ENCODE results near the gene TEKT2. TPM values are rescaled to one million over a fixed set of nuclear protein-coding genes. Genes with fewer than 3 reads are reported as not detected.

Gene TEKT2
- total RNA-seq, 1 donor from 2014 or later = 2.1 TPM

DNA sequence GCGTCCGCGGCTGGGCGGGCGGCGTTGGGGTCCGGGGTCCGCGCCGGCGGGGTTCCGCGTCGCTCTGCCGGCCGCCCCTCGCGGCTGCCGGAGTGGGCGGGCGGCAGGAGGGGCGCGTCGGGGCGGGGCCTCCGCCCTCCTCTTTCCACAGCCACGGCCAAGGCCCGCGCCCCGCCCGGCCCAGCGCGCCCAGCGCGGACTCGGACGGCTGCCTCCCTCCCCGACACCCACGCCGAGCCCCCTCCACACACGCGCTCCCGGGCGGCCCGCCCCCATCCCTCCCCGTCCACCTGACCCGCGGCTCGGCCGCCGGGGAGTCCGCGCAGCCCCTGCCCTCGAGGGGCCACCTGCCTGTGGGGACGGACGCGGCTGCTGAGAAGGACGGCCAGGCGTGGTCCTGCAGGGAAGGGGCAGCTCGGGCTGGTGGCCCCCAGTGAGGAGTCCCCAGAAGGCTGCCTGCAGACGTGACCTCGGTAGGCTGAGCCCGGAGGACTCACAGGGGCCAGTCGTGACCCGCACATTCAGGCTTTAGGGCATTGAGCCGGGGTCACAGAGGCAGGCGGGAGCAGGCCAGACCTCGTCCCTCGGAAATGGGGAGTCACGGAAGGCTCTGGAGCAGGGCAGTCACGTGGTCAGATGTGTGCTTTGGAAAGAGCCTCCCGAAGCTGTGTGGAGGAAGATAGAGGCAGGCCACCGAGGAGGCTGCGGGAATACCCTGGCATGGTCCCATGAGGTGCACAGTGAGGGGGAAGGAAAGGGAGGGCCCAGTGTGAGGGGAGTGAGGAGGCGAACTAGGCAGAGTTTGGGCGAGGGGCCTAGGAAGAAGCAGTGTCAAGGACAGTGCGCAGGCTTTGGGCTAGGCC, 41.5 kb downstream of the TEKT2 start, which contains the start of gene COL8A2:
COL8A2 (minus strand) TSS at position 94 of the 863 bp plus-strand sequence. CDS start 24,980 bp downstream, outside the sequence.
- Histone ChIP-seq H3K36me3 (ENCODE audit: control insufficient read depth in 3 of 3, insufficient read depth in 3 of 3, low read length in 3 of 3) (no peaks in the 10 kb centered on the region), H3K27ac (ENCODE audit: low read depth, low read length) (no peak within 1 kb of the TSS), H3K9ac (ENCODE audit: low read depth in 1 of 3, low read length in 3 of 3) (peak within 1 kb of the TSS in 2 of 3 donors; percentile 33 to 50), H3K4me3 (ENCODE audit: low read length in 3 of 3) (peak within 1 kb of the TSS in 2 of 3 donors; percentile 22 to 43), H3K27me3 (ENCODE audit: control insufficient read depth in 3 of 3, insufficient read depth in 3 of 3, low read length in 3 of 3) (peaks cover 19% of the 10 kb centered on the region in 3 donors), H3K4me1 (ENCODE audit: control insufficient read depth in 3 of 3, insufficient read depth in 3 of 3, low read length in 3 of 3) (peaks cover 2 to 5% (median 3%) of the 10 kb centered on the region in 3 donors), H3K9me3 (ENCODE audit: control insufficient read depth in 3 of 3, low read length in 3 of 3) (no peaks in the 10 kb centered on the region)

DNA sequence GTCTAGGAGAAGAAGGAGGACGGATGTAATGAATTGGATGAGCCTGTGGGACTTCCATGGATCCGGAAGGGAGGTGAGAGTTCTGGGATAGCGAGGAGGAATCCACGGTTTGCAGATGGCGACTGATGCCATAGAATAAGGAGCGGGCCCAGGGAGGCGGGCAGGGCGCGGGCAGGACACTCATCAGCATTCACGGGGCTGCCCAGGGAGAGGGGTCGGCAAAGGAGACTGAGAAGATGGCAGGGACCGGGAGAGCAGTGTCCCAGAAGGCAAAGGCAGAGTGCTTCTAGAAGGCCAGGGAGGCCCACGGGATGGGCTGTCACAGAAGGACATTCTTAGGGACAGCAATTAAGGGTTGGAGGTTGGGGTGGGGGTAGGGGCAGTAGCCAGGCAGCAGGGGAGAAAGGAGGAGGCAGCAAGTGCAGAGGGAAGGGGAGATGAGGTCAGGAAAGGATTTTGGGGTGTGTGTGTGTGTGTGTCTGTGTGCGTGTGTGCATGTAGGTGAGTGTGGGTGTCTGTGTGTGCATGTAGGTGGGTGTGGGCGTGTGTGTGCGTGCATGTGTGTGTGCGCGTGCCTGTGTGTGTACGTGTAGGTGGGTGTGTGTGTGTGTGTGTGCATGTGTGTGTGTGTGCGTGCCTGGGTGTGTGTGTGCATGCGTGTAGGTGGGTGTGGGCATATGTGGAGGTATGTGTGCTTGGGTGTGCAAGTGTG, 42.3 kb downstream of the TEKT2 start:
- peaks cover 2 to 5% (median 3%) of the 10 kb centered on the region in 3 donors for H3K4me1 ChIP-seq (ENCODE audit: control insufficient read depth in 3 of 3, insufficient read depth in 3 of 3, low read length in 3 of 3)
- H3K9ac ChIP-seq (ENCODE audit: low read depth in 1 of 3, low read length in 3 of 3) = peak overlapping the region in 1 of 3 donors; percentile 50
- H3K4me3 ChIP-seq (ENCODE audit: low read length in 3 of 3) = no peak overlapping the region
- H3K27ac ChIP-seq (ENCODE audit: low read depth, low read length) = no peak overlapping the region
- no peaks in the 10 kb centered on the region for H3K36me3 ChIP-seq (ENCODE audit: control insufficient read depth in 3 of 3, insufficient read depth in 3 of 3, low read length in 3 of 3)
- no peaks in the 10 kb centered on the region for H3K9me3 ChIP-seq (ENCODE audit: control insufficient read depth in 3 of 3, low read length in 3 of 3)
- H3K27me3 ChIP-seq (ENCODE audit: control insufficient read depth in 3 of 3, insufficient read depth in 3 of 3, low read length in 3 of 3) = peaks cover 19% of the 10 kb centered on the region in 3 donors

DNA sequence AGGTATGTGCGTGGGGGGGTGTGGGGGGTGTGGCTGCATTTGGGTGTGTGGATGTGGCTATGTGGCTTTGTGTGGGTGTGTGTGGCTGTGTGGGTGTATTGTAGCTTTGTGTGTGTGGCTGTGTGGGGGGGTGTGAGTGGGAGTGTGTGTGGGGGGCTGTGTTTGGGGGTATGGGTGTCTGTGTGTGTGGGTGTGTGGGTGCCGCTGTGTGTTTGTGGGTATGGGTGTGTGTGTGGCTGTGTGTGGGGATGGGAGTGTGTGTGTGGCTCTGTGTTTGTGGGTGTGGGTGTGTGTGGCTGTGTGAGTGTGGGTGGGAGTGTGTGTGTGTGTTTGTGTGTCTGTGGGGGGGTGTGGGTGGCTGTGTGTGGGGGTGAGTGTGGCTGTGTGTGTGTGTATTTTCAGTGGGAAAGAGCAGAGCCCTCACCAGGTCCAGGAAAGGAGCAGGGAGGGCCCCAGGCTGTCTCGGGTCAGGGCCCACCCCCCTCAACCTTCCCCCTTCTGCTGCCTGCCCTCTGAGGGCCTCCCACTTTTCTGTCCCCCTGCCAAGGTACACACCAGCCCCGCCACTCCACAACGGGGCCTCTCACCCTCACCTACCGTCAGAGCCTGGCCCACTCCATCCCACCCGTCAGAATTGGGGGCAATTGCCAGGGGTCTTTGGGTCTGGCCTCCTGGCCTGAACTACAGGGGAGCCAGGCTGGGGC, 43.1 kb downstream of the TEKT2 start:
- Histone ChIP-seq H3K27ac (ENCODE audit: low read depth, low read length) (no peak overlapping the region), H3K27me3 (ENCODE audit: control insufficient read depth in 3 of 3, insufficient read depth in 3 of 3, low read length in 3 of 3) (peaks cover 19% of the 10 kb centered on the region in 3 donors), H3K4me1 (ENCODE audit: control insufficient read depth in 3 of 3, insufficient read depth in 3 of 3, low read length in 3 of 3) (peaks cover 2 to 5% (median 3%) of the 10 kb centered on the region in 3 donors), H3K4me3 (ENCODE audit: low read length in 3 of 3) (no peak overlapping the region), H3K36me3 (ENCODE audit: control insufficient read depth in 3 of 3, insufficient read depth in 3 of 3, low read length in 3 of 3) (no peaks in the 10 kb centered on the region), H3K9ac (ENCODE audit: low read depth in 1 of 3, low read length in 3 of 3) (no peak overlapping the region), H3K9me3 (ENCODE audit: control insufficient read depth in 3 of 3, low read length in 3 of 3) (no peaks in the 10 kb centered on the region)

DNA sequence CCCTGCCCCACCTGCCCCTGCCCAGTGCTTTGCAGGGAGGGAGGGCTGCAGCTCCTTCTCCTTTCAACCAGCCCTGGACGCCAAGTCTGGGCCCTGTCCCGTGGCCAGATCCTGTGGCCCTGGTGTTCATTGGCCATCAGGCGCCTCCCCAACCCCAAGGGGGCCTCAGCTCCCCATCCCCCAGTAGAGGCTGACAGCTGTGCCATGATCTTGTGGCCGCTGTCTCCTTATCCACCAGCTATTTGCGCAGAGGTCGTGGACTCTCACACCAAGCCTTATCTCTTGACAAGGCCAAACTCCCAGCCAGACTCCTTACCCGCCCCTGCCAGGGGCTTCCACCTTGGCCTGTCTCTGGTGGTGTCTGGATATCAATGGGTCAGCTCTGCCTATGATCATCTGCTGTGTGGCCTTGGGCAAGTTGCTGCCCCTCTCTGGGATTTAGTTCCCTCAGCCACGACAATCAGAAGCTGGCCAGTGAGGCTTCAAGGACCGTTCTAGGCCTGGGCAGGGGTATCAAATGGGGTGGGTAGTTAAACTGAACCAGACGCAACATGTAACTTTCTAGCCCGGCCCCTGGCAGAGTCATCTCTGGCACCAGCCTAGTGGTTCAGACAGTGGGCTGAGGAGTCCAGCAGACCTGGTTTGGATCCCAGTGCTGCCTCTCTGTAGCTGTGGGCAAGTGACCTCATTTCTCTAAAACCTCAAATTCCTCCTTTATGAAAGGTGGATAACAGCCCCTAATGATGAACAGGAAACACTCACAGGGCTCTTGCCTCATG, 44.4 kb downstream of the TEKT2 start:
- no peaks in the 10 kb centered on the region for H3K9me3 ChIP-seq (ENCODE audit: control insufficient read depth in 3 of 3, low read length in 3 of 3)
- H3K27me3 ChIP-seq (ENCODE audit: control insufficient read depth in 3 of 3, insufficient read depth in 3 of 3, low read length in 3 of 3) = peaks cover 16 to 19% (median 19%) of the 10 kb centered on the region in 3 donors
- H3K9ac ChIP-seq (ENCODE audit: low read depth in 1 of 3, low read length in 3 of 3) = no peak overlapping the region
- no peaks in the 10 kb centered on the region for H3K36me3 ChIP-seq (ENCODE audit: control insufficient read depth in 3 of 3, insufficient read depth in 3 of 3, low read length in 3 of 3)
- peaks cover 2 to 5% (median 3%) of the 10 kb centered on the region in 3 donors for H3K4me1 ChIP-seq (ENCODE audit: control insufficient read depth in 3 of 3, insufficient read depth in 3 of 3, low read length in 3 of 3)
- no peak overlapping the region for H3K4me3 ChIP-seq (ENCODE audit: low read length in 3 of 3)
- H3K27ac ChIP-seq (ENCODE audit: low read depth, low read length) = no peak overlapping the region

DNA sequence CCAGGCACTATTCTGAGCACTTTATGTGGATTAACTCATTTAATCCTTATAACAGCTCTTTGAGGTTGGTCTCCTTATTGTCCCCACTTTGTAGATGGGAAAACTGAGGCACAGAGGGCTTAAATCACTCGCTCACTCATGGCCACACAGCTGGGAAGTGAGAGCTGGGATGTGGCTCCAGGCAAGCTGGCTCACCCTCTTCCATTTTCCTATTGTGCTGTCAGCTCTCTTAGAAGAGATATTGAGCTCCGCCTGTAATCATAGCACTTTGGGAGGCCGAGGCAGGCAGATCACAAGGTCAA, 45.0 kb downstream of the TEKT2 start:
- Histone ChIP-seq H3K36me3 (ENCODE audit: control insufficient read depth in 3 of 3, insufficient read depth in 3 of 3, low read length in 3 of 3) (no peaks in the 10 kb centered on the region), H3K9ac (ENCODE audit: low read depth in 1 of 3, low read length in 3 of 3) (no peak overlapping the region), H3K27me3 (ENCODE audit: control insufficient read depth in 3 of 3, insufficient read depth in 3 of 3, low read length in 3 of 3) (peaks cover 15 to 19% (median 18%) of the 10 kb centered on the region in 3 donors), H3K9me3 (ENCODE audit: control insufficient read depth in 3 of 3, low read length in 3 of 3) (no peaks in the 10 kb centered on the region), H3K4me3 (ENCODE audit: low read length in 3 of 3) (no peak overlapping the region), H3K4me1 (ENCODE audit: control insufficient read depth in 3 of 3, insufficient read depth in 3 of 3, low read length in 3 of 3) (peaks cover 2 to 5% (median 3%) of the 10 kb centered on the region in 3 donors), H3K27ac (ENCODE audit: low read depth, low read length) (no peak overlapping the region)

DNA sequence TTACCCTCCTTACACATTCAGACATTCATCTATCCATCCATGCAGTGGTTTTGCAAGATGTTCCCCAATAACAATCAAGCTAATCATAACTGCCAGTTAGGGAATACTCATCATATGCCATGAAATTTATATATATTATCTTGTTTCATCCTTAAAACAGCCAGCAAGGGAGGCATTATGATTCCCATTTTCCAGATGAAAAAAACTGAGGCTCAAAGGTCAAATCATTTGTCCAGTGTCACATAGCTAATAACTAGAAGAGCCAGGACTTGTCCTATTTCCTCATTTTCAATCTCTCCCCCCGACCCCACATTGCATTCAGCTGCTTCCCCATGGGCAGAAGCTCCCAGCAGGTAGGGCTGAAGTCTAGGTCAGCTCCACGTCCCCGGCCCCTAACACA, 48.1 kb downstream of the TEKT2 start:
- H3K4me1 ChIP-seq (ENCODE audit: control insufficient read depth in 3 of 3, insufficient read depth in 3 of 3, low read length in 3 of 3) = peaks cover 18 to 23% (median 20%) of the 10 kb centered on the region in 3 donors
- peaks cover 0 to 6% (median 3%) of the 10 kb centered on the region in 3 donors for H3K36me3 ChIP-seq (ENCODE audit: control insufficient read depth in 3 of 3, insufficient read depth in 3 of 3, low read length in 3 of 3)
- H3K27ac ChIP-seq (ENCODE audit: low read depth, low read length) = no peak overlapping the region
- H3K9ac ChIP-seq (ENCODE audit: low read depth in 1 of 3, low read length in 3 of 3) = no peak overlapping the region
- no peak overlapping the region for H3K4me3 ChIP-seq (ENCODE audit: low read length in 3 of 3)
- no peaks in the 10 kb centered on the region for H3K27me3 ChIP-seq (ENCODE audit: control insufficient read depth in 3 of 3, insufficient read depth in 3 of 3, low read length in 3 of 3)
- H3K9me3 ChIP-seq (ENCODE audit: control insufficient read depth in 3 of 3, low read length in 3 of 3) = no peaks in the 10 kb centered on the region

DNA sequence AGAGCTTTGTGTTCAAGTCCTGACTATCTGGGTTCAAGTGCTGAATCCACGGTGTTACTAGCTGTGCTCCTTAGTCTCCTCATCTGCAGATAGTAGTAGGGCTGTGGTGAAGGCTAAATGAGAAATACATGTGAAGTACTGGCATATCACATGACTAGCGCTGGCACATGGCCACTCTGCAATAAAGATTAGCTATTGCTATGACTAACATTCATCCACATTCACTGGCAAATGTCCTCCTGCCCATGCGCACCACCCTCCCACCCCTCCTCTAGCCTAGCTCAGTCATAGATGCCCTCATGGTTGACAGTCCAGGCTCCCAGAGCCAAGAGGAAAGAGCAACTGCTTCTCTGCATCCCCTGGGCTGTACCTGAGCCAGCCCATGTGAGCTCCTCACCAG, 49.6 kb downstream of the TEKT2 start:
- Histone ChIP-seq H3K9me3 (ENCODE audit: control insufficient read depth in 3 of 3, low read length in 3 of 3) (no peaks in the 10 kb centered on the region), H3K27me3 (ENCODE audit: control insufficient read depth in 3 of 3, insufficient read depth in 3 of 3, low read length in 3 of 3) (no peaks in the 10 kb centered on the region), H3K36me3 (ENCODE audit: control insufficient read depth in 3 of 3, insufficient read depth in 3 of 3, low read length in 3 of 3) (peaks cover 7 to 19% (median 17%) of the 10 kb centered on the region in 3 donors), H3K4me3 (ENCODE audit: low read length in 3 of 3) (no peak overlapping the region), H3K4me1 (ENCODE audit: control insufficient read depth in 3 of 3, insufficient read depth in 3 of 3, low read length in 3 of 3) (peaks cover 20 to 27% (median 20%) of the 10 kb centered on the region in 3 donors), H3K9ac (ENCODE audit: low read depth in 1 of 3, low read length in 3 of 3) (no peak overlapping the region), H3K27ac (ENCODE audit: low read depth, low read length) (no peak overlapping the region)

DNA sequence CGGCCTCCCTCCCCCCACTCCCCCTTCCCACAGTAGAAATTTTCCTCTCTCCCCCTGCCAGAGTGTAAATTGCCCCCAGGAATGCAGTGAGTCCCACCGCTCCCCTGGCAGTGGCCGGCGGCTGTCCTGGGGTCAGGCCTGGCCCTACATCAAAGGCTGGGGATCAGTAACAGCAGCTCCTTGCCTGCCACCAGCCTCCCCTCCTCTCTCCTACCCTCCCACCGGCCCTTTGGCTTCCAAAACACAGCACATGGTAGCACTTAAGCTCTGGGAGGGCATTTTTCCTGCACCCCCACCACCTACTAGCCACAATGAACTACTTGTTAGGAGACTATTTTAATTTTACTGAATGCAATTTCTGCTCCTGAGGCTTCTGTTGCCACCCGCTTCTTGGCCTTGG, 50.1 kb downstream of the TEKT2 start:
- Histone ChIP-seq H3K4me3 (ENCODE audit: low read length in 3 of 3) (no peak overlapping the region), H3K4me1 (ENCODE audit: control insufficient read depth in 3 of 3, insufficient read depth in 3 of 3, low read length in 3 of 3) (peaks cover 20 to 27% (median 20%) of the 10 kb centered on the region in 3 donors), H3K27ac (ENCODE audit: low read depth, low read length) (no peak overlapping the region), H3K9ac (ENCODE audit: low read depth in 1 of 3, low read length in 3 of 3) (peak overlapping the region in 1 of 3 donors; percentile 50), H3K36me3 (ENCODE audit: control insufficient read depth in 3 of 3, insufficient read depth in 3 of 3, low read length in 3 of 3) (peaks cover 7 to 19% (median 17%) of the 10 kb centered on the region in 3 donors), H3K9me3 (ENCODE audit: control insufficient read depth in 3 of 3, low read length in 3 of 3) (no peaks in the 10 kb centered on the region), H3K27me3 (ENCODE audit: control insufficient read depth in 3 of 3, insufficient read depth in 3 of 3, low read length in 3 of 3) (no peaks in the 10 kb centered on the region)
